Lung (tissue), 12 donors: ENCODE measurements around the gene TOR4A. TPM values are rescaled to one million over a fixed set of nuclear protein-coding genes. Genes with fewer than 3 reads are reported as not detected.

Experiments
- ATAC-seq: fragments of 200-7000 bp; cut with Tn5 transposase; one replicate; pipeline ENCODE4 v1.9.1; 2020; ENCODE audit warnings: moderate number of reproducible peaks; ENCODE audit not compliant: insufficient read depth, low FRiP score
- DNase-seq, 3 donors: peaks; one replicate each; pipeline ENCODE4 v3.0.0-alpha.2; 2013 to 2017
- H3K27ac ChIP-seq, 2 donors: one replicate each; pipeline ENCODE4 v1.5.1; 2013; ENCODE audit warnings: mild to moderate bottlenecking in 2 of 2, moderate library complexity in 2 of 2, control low read depth in 1 of 2, inconsistent platforms in 1 of 2, low read depth in 1 of 2, low read length in 1 of 2
- H3K27me3 ChIP-seq, 3 donors: one replicate each; pipeline ENCODE4 v1.5.1; 2013; ENCODE audit warnings: low read length in 2 of 3; ENCODE audit not compliant: control insufficient read depth in 3 of 3, insufficient read depth in 3 of 3
- H3K36me3 ChIP-seq, 4 donors: one replicate each; pipeline ENCODE4 v1.5.1; 2013; ENCODE audit warnings: low read length in 4 of 4, mild to moderate bottlenecking in 1 of 4, moderate library complexity in 1 of 4; ENCODE audit not compliant: control insufficient read depth in 4 of 4, insufficient read depth in 4 of 4
- H3K4me1 ChIP-seq, 5 donors: one replicate each; pipeline ENCODE4 v1.5.1; 2013; ENCODE audit warnings: low read length in 5 of 5, mild to moderate bottlenecking in 2 of 5, moderate library complexity in 1 of 5; ENCODE audit not compliant: control insufficient read depth in 5 of 5, insufficient read depth in 5 of 5
- H3K4me3 ChIP-seq: one replicate; pipeline ENCODE4 v1.5.1; 2013; ENCODE audit warnings: mild to moderate bottlenecking, control low read depth, moderate library complexity
- H3K9ac ChIP-seq, 2 donors: one replicate each; pipeline ENCODE4 v1.5.1; 2013; ENCODE audit warnings: low read length in 2 of 2, control low read depth in 1 of 2; ENCODE audit not compliant: insufficient read depth in 1 of 2
- H3K9me3 ChIP-seq, 4 donors: one replicate each; pipeline ENCODE4 v1.5.1; 2013; ENCODE audit warnings: low read length in 3 of 4, mild to moderate bottlenecking in 1 of 4, moderate library complexity in 1 of 4; ENCODE audit not compliant: control insufficient read depth in 4 of 4, insufficient read depth in 3 of 4
- WGBS, 2 donors: extraction: QIAGEN DNeasy Blood & Tissue Kit; methylation state at CpG; one replicate each; pipeline ENCODE4 v1.1.7; 2013; 5-methylcytosine and 5-hydroxymethylcytosine counted together
- polyA plus RNA-seq, 2 donors: library from polyadenylated mRNA; stranded (reverse); fragments of 200-250 nt; gene quantifications; one replicate each; pipeline ENCODE4 v1.2.1, GENCODE V29; 2013
- total RNA-seq, 2 donors: library from RNA; depleted of rRNA in 1 of 2; stranded (reverse); fragments of >200 nt in 1 of 2; gene quantifications; one replicate each; pipeline ENCODE4 v1.2.1, GENCODE V29; 2014 to 2021
- TF ChIP-seq, protein P1 (sequence below): IDR thresholded peaks from 2 replicates; pipeline ENCODE4 v1.5.1; 2012; ENCODE audit warnings: mild to moderate bottlenecking; ENCODE audit errors: control extremely low read depth, extremely low read depth
- donor health status: control.
- donor health status: control.
- donor health status: Bipolar disorder and iron deficiency.
- donor health status: healthy.
- donor health status: DM: yes; HTN: yes; CAD: no.

TOR4A gene
- total and polyA plus RNA-seq, 4 donors, result 9.6 to 42.5 (median 20.7) TPM

DNA sequence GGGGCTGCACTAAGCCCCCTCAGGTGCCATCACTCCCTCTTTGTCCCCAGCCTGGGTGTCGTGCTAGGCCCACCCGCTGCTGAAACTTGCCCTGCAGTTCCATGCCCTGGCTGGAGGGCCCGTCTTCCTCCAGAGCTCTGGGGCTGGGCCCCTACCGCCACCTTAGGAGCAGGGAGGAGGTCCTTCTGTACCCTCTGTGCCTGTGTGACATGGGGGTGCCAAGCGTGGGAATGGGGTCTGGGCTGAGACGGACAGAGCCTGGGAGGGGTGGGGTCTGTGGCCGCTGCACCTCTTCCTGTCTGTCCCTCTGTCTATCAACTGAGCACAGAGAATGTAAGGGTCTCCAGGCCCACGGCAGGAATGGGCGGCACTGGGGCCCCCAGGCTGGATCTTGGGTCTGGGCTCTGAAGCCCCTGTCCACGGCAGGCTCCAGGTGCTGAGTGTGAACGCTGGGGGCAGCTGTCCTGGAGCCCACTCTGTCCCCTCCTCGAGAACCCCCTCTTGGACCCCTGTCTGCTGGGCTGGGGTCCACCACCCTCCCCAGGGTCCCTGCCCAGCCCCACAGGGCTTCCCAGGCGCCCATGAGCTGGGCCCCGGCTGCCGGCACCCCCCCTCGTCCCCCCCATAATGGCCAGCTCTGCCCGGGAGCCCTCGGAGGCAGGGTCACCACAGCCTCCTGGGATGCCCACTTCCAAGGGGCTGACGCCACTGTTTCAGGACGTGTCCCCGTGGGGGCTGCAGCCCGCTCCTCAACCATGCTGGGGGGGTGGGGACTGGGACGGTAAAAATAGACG, 40.4 kb downstream of the TOR4A start:
- WGBS, 2 donors, result 82 to 85% methylated on average over 20 to 24 of the region's 24 CpGs
- peaks cover 0 to 27% (median 19%) of the 10 kb centered on the region in 5 donors for H3K4me1 ChIP-seq
- DNase-seq, result no peak

DNA sequence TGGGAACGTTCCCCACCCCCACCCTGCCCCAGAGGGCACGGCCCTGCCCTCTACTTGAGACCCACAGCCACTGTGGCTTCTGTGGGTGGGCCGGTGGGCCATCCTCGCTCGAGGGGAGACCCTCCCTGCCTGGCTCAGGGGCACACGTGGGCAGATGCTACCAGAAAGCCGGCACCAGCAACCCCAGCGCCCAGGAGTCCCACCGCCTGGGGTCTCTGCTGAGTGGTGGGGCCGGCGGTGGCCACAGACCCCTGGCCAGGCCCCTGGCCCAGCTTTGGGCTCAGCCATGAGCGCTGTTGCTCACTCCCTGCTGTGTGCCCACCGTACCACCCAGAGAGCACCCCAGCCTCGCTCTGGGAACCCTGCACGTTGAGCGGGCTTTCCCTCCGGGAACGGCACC, 41.1 kb downstream of the TOR4A start:
- no peaks in the 10 kb centered on the region for H3K36me3 ChIP-seq
- 76 to 84% methylated on average over 16 to 18 of the region's 18 CpGs for WGBS, 2 donors
- H3K4me3 ChIP-seq, result no peak overlapping the region
- peak overlapping the region; percentile 14 to 29 for H3K27ac ChIP-seq
- DNase-seq (no peak), ATAC-seq (no peak)
- H3K27me3 ChIP-seq, result no peaks in the 10 kb centered on the region
- H3K4me1 ChIP-seq, result peaks cover 0 to 27% (median 14%) of the 10 kb centered on the region in 5 donors
- H3K9me3 ChIP-seq, result no peaks in the 10 kb centered on the region
- H3K9ac ChIP-seq, result no peak overlapping the region
- TF ChIP-seq, protein P1, sequence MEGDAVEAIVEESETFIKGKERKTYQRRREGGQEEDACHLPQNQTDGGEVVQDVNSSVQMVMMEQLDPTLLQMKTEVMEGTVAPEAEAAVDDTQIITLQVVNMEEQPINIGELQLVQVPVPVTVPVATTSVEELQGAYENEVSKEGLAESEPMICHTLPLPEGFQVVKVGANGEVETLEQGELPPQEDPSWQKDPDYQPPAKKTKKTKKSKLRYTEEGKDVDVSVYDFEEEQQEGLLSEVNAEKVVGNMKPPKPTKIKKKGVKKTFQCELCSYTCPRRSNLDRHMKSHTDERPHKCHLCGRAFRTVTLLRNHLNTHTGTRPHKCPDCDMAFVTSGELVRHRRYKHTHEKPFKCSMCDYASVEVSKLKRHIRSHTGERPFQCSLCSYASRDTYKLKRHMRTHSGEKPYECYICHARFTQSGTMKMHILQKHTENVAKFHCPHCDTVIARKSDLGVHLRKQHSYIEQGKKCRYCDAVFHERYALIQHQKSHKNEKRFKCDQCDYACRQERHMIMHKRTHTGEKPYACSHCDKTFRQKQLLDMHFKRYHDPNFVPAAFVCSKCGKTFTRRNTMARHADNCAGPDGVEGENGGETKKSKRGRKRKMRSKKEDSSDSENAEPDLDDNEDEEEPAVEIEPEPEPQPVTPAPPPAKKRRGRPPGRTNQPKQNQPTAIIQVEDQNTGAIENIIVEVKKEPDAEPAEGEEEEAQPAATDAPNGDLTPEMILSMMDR, result no peak

More for the DNA sequence above, 40.4 kb downstream of the TOR4A start:
- Histone ChIP-seq H3K4me3 (no peak overlapping the region), H3K27ac (no peak overlapping the region), H3K27me3 (no peaks in the 10 kb centered on the region), H3K9ac (no peak overlapping the region), H3K36me3 (no peaks in the 10 kb centered on the region), H3K9me3 (no peaks in the 10 kb centered on the region)
- no peak for ATAC-seq
- TF ChIP-seq, protein P1, result no peak

DNA sequence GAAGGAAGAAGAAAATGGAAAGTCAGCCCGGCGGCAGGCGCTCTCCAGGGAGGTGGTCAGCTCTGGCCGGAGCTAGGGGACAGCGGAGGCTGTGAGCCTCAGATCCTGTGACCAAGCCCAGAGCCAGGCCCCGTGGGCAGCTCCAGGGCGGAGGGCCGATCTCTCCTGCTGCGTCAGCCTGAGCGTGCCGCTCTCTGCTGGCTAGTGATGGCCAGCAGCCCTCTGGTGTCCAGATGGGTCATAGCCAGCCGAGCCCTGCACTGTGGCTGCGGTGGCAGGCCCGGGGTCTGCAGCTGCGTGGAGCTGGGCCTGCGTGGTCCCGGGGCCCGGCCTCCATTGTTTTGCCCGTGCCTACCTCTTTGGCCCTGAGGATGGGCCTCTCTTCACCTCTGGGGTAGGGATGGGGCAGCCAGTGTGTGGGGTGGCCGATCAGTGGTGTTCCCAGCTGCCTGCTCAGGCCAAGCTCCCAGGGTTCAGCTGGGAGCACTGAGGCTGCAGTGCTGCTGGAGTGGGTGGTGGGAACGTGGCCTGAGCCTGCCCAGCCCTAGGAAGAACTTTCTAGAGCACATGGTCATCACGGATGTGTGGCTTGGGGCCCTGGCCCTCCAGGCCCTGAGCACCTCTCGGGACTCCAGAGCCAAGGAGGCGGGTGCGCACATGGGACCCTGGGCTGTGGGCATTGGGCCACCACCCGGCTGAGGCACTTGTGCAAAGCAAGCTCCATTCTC, 41.6 kb downstream of the TOR4A start:
- TF ChIP-seq, protein P1, result peak; percentile 5
- ATAC-seq, result no peak
- H3K27ac ChIP-seq, result peak overlapping the region in 1 of 2 donors; percentile 14
- H3K36me3 ChIP-seq, result no peaks in the 10 kb centered on the region
- no peak for DNase-seq
- no peak overlapping the region for H3K9ac ChIP-seq
- H3K4me1 ChIP-seq, result peaks cover 0 to 27% (median 12%) of the 10 kb centered on the region in 5 donors
- no peaks in the 10 kb centered on the region for H3K9me3 ChIP-seq
- H3K4me3 ChIP-seq, result no peak overlapping the region
- WGBS, 2 donors, result 70 to 89% methylated on average over 26 of the region's 26 CpGs
- no peaks in the 10 kb centered on the region for H3K27me3 ChIP-seq
